ES-I3 (cell line): ENCODE results near the gene ST7.

Experiments
- H3K36me3 ChIP-seq: 2 replicates; pipeline ENCODE4 v1.6.1; 2013; ENCODE audit warnings: mild to moderate bottlenecking, low read length, control low read depth, moderate library complexity; ENCODE audit not compliant: insufficient read depth
- H3K4me1 ChIP-seq: 2 replicates; pipeline ENCODE4 v1.6.1; 2013; ENCODE audit warnings: mild to moderate bottlenecking, control low read depth, low read length; ENCODE audit not compliant: insufficient read depth
- H3K9ac ChIP-seq: 2 replicates; pipeline ENCODE4 v1.6.1; 2013; ENCODE audit warnings: low read depth, mild to moderate bottlenecking, low read length, moderate library complexity
- H3K9me3 ChIP-seq: 2 replicates; pipeline ENCODE4 v1.6.1; 2013; ENCODE audit warnings: mild to moderate bottlenecking, low read length, moderate library complexity; ENCODE audit not compliant: control insufficient read depth, insufficient read depth

Gene ST7

GRCh38 chr7:117075934-117076333 lies 122.6 kb downstream of the ST7 start:
- no peaks in the 10 kb centered on the region for H3K9me3 ChIP-seq
- no peaks in the 10 kb centered on the region for H3K36me3 ChIP-seq
- H3K9ac ChIP-seq = no peak overlapping the region
- peaks cover 3% of the 10 kb centered on the region; the same call in 1 of the 2 replicates for H3K4me1 ChIP-seq

GRCh38 chr7:117076426-117076943 lies 123.2 kb downstream of the ST7 start:
- no peaks in the 10 kb centered on the region for H3K9me3 ChIP-seq
- H3K9ac ChIP-seq = no peak overlapping the region
- no peaks in the 10 kb centered on the region for H3K36me3 ChIP-seq
- H3K4me1 ChIP-seq = peaks cover 3% of the 10 kb centered on the region; the same call in 1 of the 2 replicates

- H3K36me3 ChIP-seq = no peaks in the 10 kb centered on the region
- peaks cover under 1% of the 10 kb centered on the region; the same call in 1 of the 2 replicates for H3K4me1 ChIP-seq
- no peaks in the 10 kb centered on the region for H3K9me3 ChIP-seq
- H3K9ac ChIP-seq = no peak overlapping the region
Measured at GRCh38 chr7:117077658-117078057, 124.4 kb downstream of the ST7 start.

GRCh38 chr7:117082647-117083046 lies 129.3 kb downstream of the ST7 start:
- Histone ChIP-seq H3K4me1 (peaks cover 3% of the 10 kb centered on the region; the same call in 1 of the 2 replicates), H3K9ac (no peak overlapping the region), H3K36me3 (no peaks in the 10 kb centered on the region), H3K9me3 (no peaks in the 10 kb centered on the region)

GRCh38 chr7:117083648-117084047 lies 130.3 kb downstream of the ST7 start:
- no peaks in the 10 kb centered on the region for H3K9me3 ChIP-seq
- no peak overlapping the region for H3K9ac ChIP-seq
- H3K36me3 ChIP-seq = no peaks in the 10 kb centered on the region
- H3K4me1 ChIP-seq = peaks cover 3% of the 10 kb centered on the region; the same call in 1 of the 2 replicates

GRCh38 chr7:117084286-117084685 lies 131.0 kb downstream of the ST7 start:
- peaks cover 3% of the 10 kb centered on the region; the same call in 1 of the 2 replicates for H3K4me1 ChIP-seq
- no peak overlapping the region for H3K9ac ChIP-seq
- no peaks in the 10 kb centered on the region for H3K9me3 ChIP-seq
- no peaks in the 10 kb centered on the region for H3K36me3 ChIP-seq

- Histone ChIP-seq H3K36me3 (no peaks in the 10 kb centered on the region), H3K4me1 (peaks cover 3% of the 10 kb centered on the region; the same call in 1 of the 2 replicates), H3K9me3 (no peaks in the 10 kb centered on the region), H3K9ac (no peak overlapping the region)
Measured at GRCh38 chr7:117085275-117085674, 132.0 kb downstream of the ST7 start.

GRCh38 chr7:117085769-117086463 lies 132.6 kb downstream of the ST7 start:
- Histone ChIP-seq H3K9me3 (no peaks in the 10 kb centered on the region), H3K9ac (no peak overlapping the region), H3K36me3 (no peaks in the 10 kb centered on the region), H3K4me1 (peaks cover 3% of the 10 kb centered on the region; the same call in 1 of the 2 replicates)

GRCh38 chr7:117086788-117087187 lies 133.5 kb downstream of the ST7 start:
- H3K4me1 ChIP-seq = peaks cover 3% of the 10 kb centered on the region; the same call in 1 of the 2 replicates
- H3K9ac ChIP-seq = no peak overlapping the region

GRCh38 chr7:117087639-117088396 lies 134.5 kb downstream of the ST7 start:
- H3K36me3 ChIP-seq = no peaks in the 10 kb centered on the region
- H3K9ac ChIP-seq = no peak overlapping the region
- peaks cover 3% of the 10 kb centered on the region; the same call in 1 of the 2 replicates for H3K4me1 ChIP-seq
- no peaks in the 10 kb centered on the region for H3K9me3 ChIP-seq

More at GRCh38 chr7:117086788-117087187, 133.5 kb downstream of the ST7 start:
- Histone ChIP-seq H3K9me3 (no peaks in the 10 kb centered on the region), H3K36me3 (no peaks in the 10 kb centered on the region)

GRCh38 chr7:117088623-117089194 lies 135.4 kb downstream of the ST7 start:
- Histone ChIP-seq H3K4me1 (peaks cover 3% of the 10 kb centered on the region; the same call in 1 of the 2 replicates), H3K9me3 (no peaks in the 10 kb centered on the region), H3K9ac (no peak overlapping the region), H3K36me3 (no peaks in the 10 kb centered on the region)

GRCh38 chr7:117090791-117091190 lies 137.5 kb downstream of the ST7 start:
- no peak overlapping the region for H3K9ac ChIP-seq

GRCh38 chr7:117091721-117092120 lies 138.4 kb downstream of the ST7 start:
- H3K36me3 ChIP-seq = no peaks in the 10 kb centered on the region
- no peaks in the 10 kb centered on the region for H3K9me3 ChIP-seq
- no peak overlapping the region for H3K9ac ChIP-seq
- no peaks in the 10 kb centered on the region for H3K4me1 ChIP-seq

More at GRCh38 chr7:117090791-117091190, 137.5 kb downstream of the ST7 start:
- Histone ChIP-seq H3K4me1 (peaks cover 3% of the 10 kb centered on the region; the same call in 1 of the 2 replicates), H3K9me3 (no peaks in the 10 kb centered on the region), H3K36me3 (no peaks in the 10 kb centered on the region)

GRCh38 chr7:117092785-117093184 lies 139.5 kb downstream of the ST7 start:
- Histone ChIP-seq H3K9me3 (no peaks in the 10 kb centered on the region), H3K36me3 (no peaks in the 10 kb centered on the region), H3K4me1 (no peaks in the 10 kb centered on the region), H3K9ac (no peak overlapping the region)
